ENCODE measurements around the gene WEE1. TPM values are rescaled to one million over a fixed set of nuclear protein-coding genes. Genes with fewer than 3 reads are reported as not detected.
A peak's percentile ranks its signal among the peaks of the same experiment; 100 is the strongest.
"Not testable (repeated sequence)": the region's sequence is repeated elsewhere in the genome, so short reads cannot be mapped to it uniquely, and the experiment has no call there.

WEE1 gene
- total RNA-seq, 4 donors from 2014 or later: 14.4 to 40.4 (median 26.2) TPM

- H3K4me1 ChIP-seq: peaks cover 0 to 12% (median 4%) of the 10 kb centered on the region in 4 donors
- TF ChIP-seq CTCF (IDR thresholded peaks at IDR 0.05) (no peak), POLR2A (IDR thresholded peaks at IDR 0.05) (no peak)
Observed at GRCh38 chr11:9601876-9602199, 28.4 kb downstream of the WEE1 start.

DNA sequence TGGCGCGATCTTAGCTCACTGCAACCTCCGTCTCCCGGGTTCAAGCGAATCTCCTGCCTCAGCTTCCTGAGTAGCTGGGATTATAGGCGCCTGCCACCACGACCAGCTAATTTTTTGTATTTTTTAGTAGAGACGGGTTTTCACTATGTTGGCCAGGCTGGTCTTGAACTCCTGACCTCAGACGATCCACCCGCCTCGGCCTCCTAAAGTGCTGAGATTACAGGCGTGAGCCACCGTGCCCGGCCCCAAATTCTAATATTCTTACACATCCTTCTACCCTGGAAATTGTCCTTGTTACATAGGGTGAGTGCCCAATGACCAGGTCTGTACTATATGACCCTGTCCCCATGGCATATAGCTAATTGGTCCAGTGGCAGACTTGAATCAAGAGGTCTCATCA is 29.7 kb downstream of the WEE1 start:
- H3K36me3 ChIP-seq, H3K27ac ChIP-seq, H3K27me3 ChIP-seq, H3K9me3 ChIP-seq, H3K4me3 ChIP-seq, DNase-seq: not testable (repeated sequence)
- peaks cover 0 to 12% (median 4%) of the 10 kb centered on the region in 4 donors for H3K4me1 ChIP-seq

More at GRCh38 chr11:9601876-9602199, 28.4 kb downstream of the WEE1 start:
- Histone ChIP-seq H3K36me3 (no peaks in the 10 kb centered on the region), H3K27ac (peak overlapping the region in 3 of 4 donors; percentile 50 to 80 (median 54)), H3K9me3 (no peaks in the 10 kb centered on the region), H3K4me3 (no peak overlapping the region), H3K27me3 (no peaks in the 10 kb centered on the region)
- peak in 1 of 3 donors; percentile 50 for DNase-seq

- peaks cover 0 to 12% (median 4%) of the 10 kb centered on the region in 4 donors for H3K4me1 ChIP-seq
- no peak overlapping the region for H3K4me3 ChIP-seq
- no peak overlapping the region for H3K27ac ChIP-seq
- DNase-seq: no peak
- no peaks in the 10 kb centered on the region for H3K36me3 ChIP-seq
- no peaks in the 10 kb centered on the region for H3K27me3 ChIP-seq
- H3K9me3 ChIP-seq: no peaks in the 10 kb centered on the region
- TF ChIP-seq CTCF (IDR thresholded peaks at IDR 0.05): no peak
- TF ChIP-seq POLR2A (IDR thresholded peaks at IDR 0.05): no peak
Observed at GRCh38 chr11:9604134-9604533, 30.7 kb downstream of the WEE1 start.

GRCh38 chr11:9605742-9606141 is 32.3 kb downstream of the WEE1 start:
- no peak for DNase-seq
- no peaks in the 10 kb centered on the region for H3K36me3 ChIP-seq
- H3K27me3 ChIP-seq: no peaks in the 10 kb centered on the region
- H3K4me3 ChIP-seq: no peak overlapping the region
- no peak for TF ChIP-seq POLR2A (IDR thresholded peaks at IDR 0.05)
- TF ChIP-seq CTCF (IDR thresholded peaks at IDR 0.05): no peak
- H3K4me1 ChIP-seq: peaks cover 0 to 12% (median 4%) of the 10 kb centered on the region in 4 donors
- H3K27ac ChIP-seq: no peak overlapping the region
- H3K9me3 ChIP-seq: no peaks in the 10 kb centered on the region

DNA sequence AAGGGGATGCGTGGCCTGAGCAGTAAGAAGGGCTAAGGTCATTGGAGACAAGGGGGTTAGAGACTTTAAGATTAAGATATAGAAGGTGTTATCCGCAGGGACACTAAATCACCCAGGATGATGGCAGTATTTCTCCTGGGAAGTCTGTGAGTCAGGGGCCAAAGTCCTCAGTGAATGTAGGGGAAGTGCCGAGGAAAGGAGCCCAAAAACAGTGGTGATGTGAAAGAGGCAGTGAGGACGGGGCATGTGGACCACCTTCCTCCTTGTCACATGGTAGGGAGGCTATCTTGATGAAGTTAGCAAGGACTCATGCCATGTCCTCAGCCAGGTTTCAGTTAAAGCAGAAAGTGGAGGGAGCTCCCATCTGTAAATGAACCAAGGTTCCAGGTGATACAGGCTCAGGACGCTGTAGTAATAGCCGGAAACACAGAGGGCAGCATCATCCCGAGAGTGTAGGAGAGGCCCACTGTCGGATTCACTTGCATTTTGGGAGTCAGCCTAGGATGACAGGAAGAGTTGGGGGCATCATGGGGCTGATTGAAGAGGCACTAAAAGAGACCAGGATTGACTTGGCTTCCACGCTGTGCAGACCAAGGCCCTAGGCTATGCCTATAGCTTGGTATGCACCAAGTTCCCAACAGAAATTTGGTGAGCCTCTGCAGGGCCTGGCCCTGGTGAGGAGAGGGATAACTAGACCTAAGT is 33.5 kb downstream of the WEE1 start:
- Histone ChIP-seq H3K27me3 (no peaks in the 10 kb centered on the region), H3K9me3 (no peaks in the 10 kb centered on the region), H3K4me1 (peaks cover 0 to 7% (median 2%) of the 10 kb centered on the region in 4 donors), H3K36me3 (no peaks in the 10 kb centered on the region), H3K27ac (no peak overlapping the region), H3K4me3 (no peak overlapping the region)
- DNase-seq: peak in 1 of 3 donors; percentile 73
- TF ChIP-seq CTCF (IDR thresholded peaks at IDR 0.05) (no peak), POLR2A (IDR thresholded peaks at IDR 0.05) (no peak)

DNA sequence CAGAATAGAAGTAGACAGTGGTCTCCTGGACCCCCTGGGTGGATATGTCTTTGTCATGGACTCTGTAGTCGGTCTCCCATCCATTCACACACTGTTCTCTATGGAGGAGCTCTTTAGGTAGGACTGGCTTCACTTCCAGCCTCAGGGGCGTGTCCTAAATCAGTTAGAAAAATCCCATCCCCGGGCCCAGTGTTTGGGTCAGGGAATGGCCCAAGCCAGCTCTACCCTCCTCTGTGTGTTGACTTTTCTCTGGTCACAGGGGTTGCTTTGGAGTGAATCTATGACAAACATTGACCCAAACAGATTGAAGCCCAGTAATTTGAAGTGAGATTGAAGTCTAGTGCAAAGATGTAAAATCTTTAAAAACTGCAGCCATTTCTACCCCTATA is 34.0 kb downstream of the WEE1 start:
- Histone ChIP-seq H3K4me1 (peaks cover 0 to 1% (median 0%) of the 10 kb centered on the region in 4 donors), H3K9me3 (no peaks in the 10 kb centered on the region), H3K27ac (no peak overlapping the region), H3K4me3 (no peak overlapping the region), H3K27me3 (no peaks in the 10 kb centered on the region), H3K36me3 (no peaks in the 10 kb centered on the region)
- TF ChIP-seq POLR2A (IDR thresholded peaks at IDR 0.05) (no peak), CTCF (IDR thresholded peaks at IDR 0.05) (no peak)
- no peak for DNase-seq

Data from Peyer's patch (tissue), 4 donors.